Parathyroid adenoma (tissue), 2 donors: Measurements from ENCODE around the gene TNK2.

ENCODE experiments used
- H2AFZ ChIP-seq: fragments of 300-600 bp; sonication (generic); one replicate; pipeline ENCODE4 v1.7.0; 2017; ENCODE audit warnings: antibody characterized with exemption, mild to moderate bottlenecking
- H3K27ac ChIP-seq: fragments of 300-600 bp; sonication (generic); one replicate; pipeline ENCODE4 v1.7.0; 2017
- H3K27me3 ChIP-seq: fragments of 300-600 bp; sonication (generic); one replicate; pipeline ENCODE4 v1.7.0; 2017; ENCODE audit warnings: low read length; ENCODE audit not compliant: control insufficient read depth, insufficient read depth
- H3K36me3 ChIP-seq: fragments of 300-600 bp; sonication (generic); one replicate; pipeline ENCODE4 v1.7.0; 2017; ENCODE audit warnings: low read length; ENCODE audit not compliant: control insufficient read depth, insufficient read depth
- H3K4me1 ChIP-seq: fragments of 300-600 bp; sonication (generic); one replicate; pipeline ENCODE4 v1.7.0; 2017; ENCODE audit warnings: control low read depth
- H3K4me2 ChIP-seq: fragments of 300-600 bp; sonication (generic); one replicate; pipeline ENCODE4 v1.7.0; 2017; ENCODE audit warnings: low read length
- H3K4me3 ChIP-seq: fragments of 300-600 bp; sonication (generic); one replicate; pipeline ENCODE4 v1.7.0; 2017; ENCODE audit warnings: low read depth, low read length
- H3K79me2 ChIP-seq: fragments of 300-600 bp; sonication (generic); one replicate; pipeline ENCODE4 v1.7.0; 2017; ENCODE audit warnings: control low read depth
- H3K9ac ChIP-seq: fragments of 300-600 bp; sonication (generic); one replicate; pipeline ENCODE4 v1.7.0; 2017; ENCODE audit warnings: mild to moderate bottlenecking
- H3K9me3 ChIP-seq: fragments of 300-600 bp; sonication (generic); one replicate; pipeline ENCODE4 v1.7.0; 2017; ENCODE audit warnings: low read length; ENCODE audit not compliant: control insufficient read depth
- CTCF ChIP-seq: fragments of 300-600 bp; sonication (generic); IDR thresholded peaks from one replicate; pipeline ENCODE4 v1.7.0; 2017; ENCODE audit warnings: antibody characterized with exemption, mild to moderate bottlenecking
- donor health status: primary hyperparathyroidism.

The TNK2 gene

GRCh38 chr3:195844671-195845218 lies 63.6 kb downstream of the TNK2 start:
- H3K27ac ChIP-seq: no peak overlapping the region
- H3K9ac ChIP-seq: no peak overlapping the region
- TF ChIP-seq CTCF: no peak
- H3K27me3 ChIP-seq: no peaks in the 10 kb centered on the region
- H3K9me3 ChIP-seq: no peaks in the 10 kb centered on the region
- no peak overlapping the region for H3K4me3 ChIP-seq
- H3K4me2 ChIP-seq: no peak overlapping the region
- H3K79me2 ChIP-seq: no peaks in the 10 kb centered on the region
- H2AFZ ChIP-seq: no peak overlapping the region
- H3K36me3 ChIP-seq: no peaks in the 10 kb centered on the region
- H3K4me1 ChIP-seq: no peaks in the 10 kb centered on the region

GRCh38 chr3:195839260-195840010 lies 68.9 kb downstream of the TNK2 start:
- Histone ChIP-seq H3K4me2 (no peak overlapping the region), H3K27ac (no peak overlapping the region), H3K4me3 (no peak overlapping the region), H3K27me3 (no peaks in the 10 kb centered on the region), H3K4me1 (no peaks in the 10 kb centered on the region), H3K9ac (no peak overlapping the region), H3K79me2 (no peaks in the 10 kb centered on the region), H3K36me3 (no peaks in the 10 kb centered on the region), H2AFZ (peak overlapping the region; percentile 34), H3K9me3 (no peaks in the 10 kb centered on the region)
- no peak for TF ChIP-seq CTCF

GRCh38 chr3:195838714-195839113 lies 69.6 kb downstream of the TNK2 start:
- Histone ChIP-seq H3K4me3 (no peak overlapping the region), H3K79me2 (no peaks in the 10 kb centered on the region), H3K4me2 (no peak overlapping the region), H2AFZ (no peak overlapping the region), H3K4me1 (no peaks in the 10 kb centered on the region), H3K9me3 (no peaks in the 10 kb centered on the region), H3K27ac (no peak overlapping the region), H3K27me3 (no peaks in the 10 kb centered on the region), H3K36me3 (no peaks in the 10 kb centered on the region), H3K9ac (no peak overlapping the region)
- no peak for TF ChIP-seq CTCF

GRCh38 chr3:195836476-195837135 lies 71.7 kb downstream of the TNK2 start:
- H3K4me1 ChIP-seq: no peaks in the 10 kb centered on the region
- no peaks in the 10 kb centered on the region for H3K36me3 ChIP-seq
- H3K27ac ChIP-seq: no peak overlapping the region
- H3K4me2 ChIP-seq: no peak overlapping the region
- no peak overlapping the region for H3K9ac ChIP-seq
- no peaks in the 10 kb centered on the region for H3K79me2 ChIP-seq
- no peaks in the 10 kb centered on the region for H3K27me3 ChIP-seq
- H2AFZ ChIP-seq: no peak overlapping the region
- TF ChIP-seq CTCF: no peak
- H3K9me3 ChIP-seq: no peaks in the 10 kb centered on the region
- no peak overlapping the region for H3K4me3 ChIP-seq
